LoVo (cell line): ENCODE measurements around the gene MCEMP1.

Source experiments
- DNase-seq: peaks from one replicate; pipeline ENCODE4 v3.0.0-alpha.2; 2016; ENCODE audit warnings: low spot score

Gene MCEMP1

GRCh38 chr19:7676854-7677253, at the start of gene MCEMP1:
MCEMP1 (plus strand) TSS chr19:7677090; CDS start chr19:7677121, 31 bp downstream.
- DNase-seq, result no peak

GRCh38 chr19:7627166-7627565, 49.7 kb upstream of the MCEMP1 start:
- DNase-seq, result no peak

GRCh38 chr19:7628589-7629311, 48.1 kb upstream of the MCEMP1 start:
- DNase-seq, result no peak

- peak; percentile 98 for DNase-seq
Measured at GRCh38 chr19:7629347-7630054, 47.4 kb upstream of the MCEMP1 start, which contains the start of the genes PET100 and XAB2. PET100 (plus strand) TSS chr19:7629793; CDS start chr19:7629834, 41 bp downstream. XAB2 (minus strand) TSS chr19:7629545; CDS start chr19:7629527, 18 bp downstream.

- DNase-seq, result no peak
Measured at GRCh38 chr19:7631577-7631976, 45.3 kb upstream of the MCEMP1 start.

GRCh38 chr19:7632340-7633203, 44.3 kb upstream of the MCEMP1 start:
- no peak for DNase-seq

- no peak for DNase-seq
Measured at GRCh38 chr19:7633698-7634097, 43.2 kb upstream of the MCEMP1 start, which contains the start of gene PCP2. PCP2 (minus strand) TSS chr19:7633719; CDS start chr19:7633457, 262 bp downstream.

- no peak for DNase-seq
Measured at GRCh38 chr19:7635670-7636069, 41.2 kb upstream of the MCEMP1 start.

GRCh38 chr19:7636317-7636690, 40.6 kb upstream of the MCEMP1 start:
- DNase-seq, result no peak

GRCh38 chr19:7636691-7637373, 40.1 kb upstream of the MCEMP1 start, which contains the start of gene STXBP2:
STXBP2 (plus strand) TSS chr19:7637110; CDS start chr19:7637150, 40 bp downstream.
- DNase-seq, result peak; percentile 90

- DNase-seq, result peak; percentile 29
Measured at GRCh38 chr19:7637374-7638256, 39.3 kb upstream of the MCEMP1 start.

GRCh38 chr19:7638802-7639465, 38.0 kb upstream of the MCEMP1 start:
- DNase-seq, result no peak

GRCh38 chr19:7639863-7640348, 37.0 kb upstream of the MCEMP1 start:
- DNase-seq, result no peak

GRCh38 chr19:7640803-7641202, 36.1 kb upstream of the MCEMP1 start:
- no peak for DNase-seq

- DNase-seq, result no peak
Measured at GRCh38 chr19:7641290-7642276, 35.3 kb upstream of the MCEMP1 start.

- no peak for DNase-seq
Measured at GRCh38 chr19:7642295-7643030, 34.4 kb upstream of the MCEMP1 start.

GRCh38 chr19:7643031-7643415, 33.9 kb upstream of the MCEMP1 start:
- DNase-seq, result no peak
